ENCODE data around the gene LRBA. TPM values are rescaled to one million over a fixed set of nuclear protein-coding genes. Genes with fewer than 3 reads are reported as not detected.
A peak's percentile ranks its signal among the peaks of the same experiment; 100 is the strongest.

The LRBA gene
- total and polyA plus RNA-seq, 2 donors (not counting 1 experiment from before 2014, with no cell fraction given) = 16.4 to 36.7 TPM

DNA sequence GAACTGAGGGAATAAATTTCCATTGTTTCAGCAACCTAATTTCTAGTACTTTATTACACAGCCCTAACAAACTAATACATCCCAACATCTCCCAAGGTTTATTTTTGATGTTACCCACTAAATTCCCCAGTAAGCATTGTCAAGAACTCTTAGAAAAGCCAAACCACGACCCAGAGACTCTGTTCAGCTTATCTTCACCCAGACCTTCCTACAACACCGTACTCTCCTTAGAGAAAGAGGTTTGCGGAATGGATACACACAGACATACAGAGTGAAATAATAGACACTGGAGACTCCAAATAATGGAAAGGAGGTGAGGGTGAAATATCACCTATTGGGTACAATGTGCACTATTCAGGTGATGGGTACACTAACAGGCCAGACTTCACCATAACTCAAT lies 75.6 kb downstream of the LRBA start:
- H3K4me2 ChIP-seq (ENCODE audit: extremely low read depth, insufficient read depth, low read length) = no peak overlapping the region
- DNase-seq (ENCODE audit: low read depth in 2 of 2) = no peak
- H3K9ac ChIP-seq (ENCODE audit: insufficient read depth, low read length) = no peak overlapping the region
- no peak overlapping the region for H3K4me3 ChIP-seq (replicated peaks in 1 of 4; ENCODE audit: control extremely low read depth in 1 of 4, insufficient read depth in 1 of 4, low read depth in 3 of 4, low read length in 4 of 4)
- H2AFZ ChIP-seq (ENCODE audit: low read length) = no peak overlapping the region
- no peaks in the 10 kb centered on the region for H3K9me3 ChIP-seq (ENCODE audit: control insufficient read depth, insufficient read depth, low read depth, low read length)
- H3K27me3 ChIP-seq (ENCODE audit: control insufficient read depth, insufficient read depth, low read length) = no peaks in the 10 kb centered on the region
- no peaks in the 10 kb centered on the region for H3K79me2 ChIP-seq (ENCODE audit: control insufficient read depth, insufficient read depth, low read length)
- H3K4me1 ChIP-seq (ENCODE audit: control insufficient read depth, extremely low read depth, insufficient read depth, low read length) = no peaks in the 10 kb centered on the region
- no peak for TF ChIP-seq EZH2 (IDR thresholded peaks at IDR 0.05; ENCODE audit: low read length, missing control alignments)
- TF ChIP-seq, protein P1, sequence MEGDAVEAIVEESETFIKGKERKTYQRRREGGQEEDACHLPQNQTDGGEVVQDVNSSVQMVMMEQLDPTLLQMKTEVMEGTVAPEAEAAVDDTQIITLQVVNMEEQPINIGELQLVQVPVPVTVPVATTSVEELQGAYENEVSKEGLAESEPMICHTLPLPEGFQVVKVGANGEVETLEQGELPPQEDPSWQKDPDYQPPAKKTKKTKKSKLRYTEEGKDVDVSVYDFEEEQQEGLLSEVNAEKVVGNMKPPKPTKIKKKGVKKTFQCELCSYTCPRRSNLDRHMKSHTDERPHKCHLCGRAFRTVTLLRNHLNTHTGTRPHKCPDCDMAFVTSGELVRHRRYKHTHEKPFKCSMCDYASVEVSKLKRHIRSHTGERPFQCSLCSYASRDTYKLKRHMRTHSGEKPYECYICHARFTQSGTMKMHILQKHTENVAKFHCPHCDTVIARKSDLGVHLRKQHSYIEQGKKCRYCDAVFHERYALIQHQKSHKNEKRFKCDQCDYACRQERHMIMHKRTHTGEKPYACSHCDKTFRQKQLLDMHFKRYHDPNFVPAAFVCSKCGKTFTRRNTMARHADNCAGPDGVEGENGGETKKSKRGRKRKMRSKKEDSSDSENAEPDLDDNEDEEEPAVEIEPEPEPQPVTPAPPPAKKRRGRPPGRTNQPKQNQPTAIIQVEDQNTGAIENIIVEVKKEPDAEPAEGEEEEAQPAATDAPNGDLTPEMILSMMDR (conservative IDR thresholded peaks at IDR 0.05 in 1 of 2, IDR thresholded peaks at IDR 0.05 in 1 of 2; ENCODE audit: low read depth in 1 of 2, low read length in 2 of 2) = no peak
- no peaks in the 10 kb centered on the region for H3K36me3 ChIP-seq (ENCODE audit: control insufficient read depth, insufficient read depth, low read length)
- no peak overlapping the region for H3K27ac ChIP-seq (ENCODE audit: insufficient read depth, low read length)
- no peaks in the 10 kb centered on the region for H4K20me1 ChIP-seq (ENCODE audit: control insufficient read depth, extremely low read depth, insufficient read depth, low read length)

DNA sequence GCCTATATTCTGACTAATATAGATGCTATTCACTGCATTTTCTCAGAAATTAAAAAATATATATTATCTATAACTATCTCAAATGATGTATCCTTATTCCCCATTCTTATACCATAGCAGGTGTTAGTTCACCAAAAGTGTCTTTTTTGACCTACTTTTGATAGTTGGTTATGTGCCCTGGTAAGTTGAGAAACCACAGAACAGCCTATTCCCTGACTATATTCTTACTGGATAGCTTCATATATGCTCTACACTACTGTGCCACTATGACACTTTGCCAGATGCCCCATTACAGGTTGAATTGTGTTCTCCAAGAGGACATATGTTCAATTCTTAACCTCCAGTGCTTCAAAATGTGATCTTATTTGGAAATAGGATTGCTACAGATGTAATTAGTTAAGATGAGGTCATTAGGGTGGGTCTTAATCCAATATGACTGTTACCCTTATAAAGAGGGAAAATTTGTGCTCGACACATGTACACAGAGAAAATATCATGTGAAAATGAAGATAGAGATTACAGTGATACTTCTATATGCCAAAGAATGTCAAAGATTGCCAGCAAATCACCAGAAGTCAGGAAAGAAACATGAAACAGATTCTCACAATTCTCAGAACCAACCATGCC lies 76.1 kb downstream of the LRBA start:
- Histone ChIP-seq H3K9me3 (ENCODE audit: control insufficient read depth, insufficient read depth, low read depth, low read length) (no peaks in the 10 kb centered on the region), H3K4me2 (ENCODE audit: extremely low read depth, insufficient read depth, low read length) (no peak overlapping the region), H3K27me3 (ENCODE audit: control insufficient read depth, insufficient read depth, low read length) (no peaks in the 10 kb centered on the region), H3K27ac (ENCODE audit: insufficient read depth, low read length) (no peak overlapping the region), H2AFZ (ENCODE audit: low read length) (no peak overlapping the region), H3K79me2 (ENCODE audit: control insufficient read depth, insufficient read depth, low read length) (no peaks in the 10 kb centered on the region), H3K36me3 (ENCODE audit: control insufficient read depth, insufficient read depth, low read length) (no peaks in the 10 kb centered on the region), H3K9ac (ENCODE audit: insufficient read depth, low read length) (no peak overlapping the region), H4K20me1 (ENCODE audit: control insufficient read depth, extremely low read depth, insufficient read depth, low read length) (no peaks in the 10 kb centered on the region), H3K4me3 (replicated peaks in 1 of 4; ENCODE audit: control extremely low read depth in 1 of 4, insufficient read depth in 1 of 4, low read depth in 3 of 4, low read length in 4 of 4) (no peak overlapping the region), H3K4me1 (ENCODE audit: control insufficient read depth, extremely low read depth, insufficient read depth, low read length) (no peaks in the 10 kb centered on the region)
- TF ChIP-seq, protein P1 (conservative IDR thresholded peaks at IDR 0.05 in 1 of 2, IDR thresholded peaks at IDR 0.05 in 1 of 2; ENCODE audit: low read depth in 1 of 2, low read length in 2 of 2) = no peak
- TF ChIP-seq EZH2 (IDR thresholded peaks at IDR 0.05; ENCODE audit: low read length, missing control alignments) = no peak
- peak in 1 of 2 donors; percentile 9 for DNase-seq (ENCODE audit: low read depth in 2 of 2)

DNA sequence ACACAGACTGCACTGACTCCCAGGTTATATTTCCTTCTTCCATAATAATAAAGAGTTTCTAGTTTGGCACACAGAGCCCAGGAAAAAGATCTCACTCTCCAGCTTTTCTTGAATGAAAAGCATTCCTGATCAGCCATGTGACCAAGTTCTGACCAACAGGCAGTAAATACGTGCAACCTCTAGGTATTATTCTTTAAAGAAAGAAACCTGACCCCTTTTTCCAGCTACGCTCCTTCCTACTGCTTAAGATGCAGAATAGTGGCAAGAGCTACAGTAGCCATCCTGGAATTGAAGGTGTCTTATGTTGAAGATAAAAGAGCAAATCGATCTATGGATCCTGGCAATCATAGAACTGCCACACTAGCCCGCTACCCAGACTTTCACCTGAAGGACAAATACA lies 76.7 kb downstream of the LRBA start:
- Histone ChIP-seq H3K4me3 (replicated peaks in 1 of 4; ENCODE audit: control extremely low read depth in 1 of 4, insufficient read depth in 1 of 4, low read depth in 3 of 4, low read length in 4 of 4) (no peak overlapping the region), H3K4me1 (ENCODE audit: control insufficient read depth, extremely low read depth, insufficient read depth, low read length) (no peaks in the 10 kb centered on the region), H3K27me3 (ENCODE audit: control insufficient read depth, insufficient read depth, low read length) (no peaks in the 10 kb centered on the region), H3K36me3 (ENCODE audit: control insufficient read depth, insufficient read depth, low read length) (no peaks in the 10 kb centered on the region), H2AFZ (ENCODE audit: low read length) (no peak overlapping the region), H3K9ac (ENCODE audit: insufficient read depth, low read length) (no peak overlapping the region), H3K4me2 (ENCODE audit: extremely low read depth, insufficient read depth, low read length) (no peak overlapping the region), H4K20me1 (ENCODE audit: control insufficient read depth, extremely low read depth, insufficient read depth, low read length) (no peaks in the 10 kb centered on the region), H3K9me3 (ENCODE audit: control insufficient read depth, insufficient read depth, low read depth, low read length) (no peaks in the 10 kb centered on the region), H3K27ac (ENCODE audit: insufficient read depth, low read length) (no peak overlapping the region), H3K79me2 (ENCODE audit: control insufficient read depth, insufficient read depth, low read length) (no peaks in the 10 kb centered on the region)
- DNase-seq (ENCODE audit: low read depth in 2 of 2) = no peak
- TF ChIP-seq, protein P1 (conservative IDR thresholded peaks at IDR 0.05 in 1 of 2, IDR thresholded peaks at IDR 0.05 in 1 of 2; ENCODE audit: low read depth in 1 of 2, low read length in 2 of 2) = no peak
- no peak for TF ChIP-seq EZH2 (IDR thresholded peaks at IDR 0.05; ENCODE audit: low read length, missing control alignments)

Data from fibroblast of lung (primary cell).